Muscle of back (tissue), 13 donors: ENCODE measurements around the gene DNAJC11. TPM values are rescaled to one million over a fixed set of nuclear protein-coding genes. Genes with fewer than 3 reads are reported as not detected.
A peak's percentile ranks its signal among the peaks of the same experiment; 100 is the strongest.

Source experiments
- DNase-seq, 3 donors: peaks; one replicate each; pipeline versions ENCODE4 v3.0.0 to v3.0.0-alpha.2; 2013
- long read RNA-seq, 9 donors: transcript quantifications; one replicate each; lab custom pipeline, GENCODE V29; 2026
- polyA plus RNA-seq, 10 donors: library from polyadenylated mRNA; unstranded; fragments of 120-200 nt; gene quantifications; one replicate each; pipeline ENCODE4 v1.2.1, GENCODE V29; 2013; ENCODE audit not compliant: insufficient read length in 10 of 10

Gene DNAJC11, protein sequence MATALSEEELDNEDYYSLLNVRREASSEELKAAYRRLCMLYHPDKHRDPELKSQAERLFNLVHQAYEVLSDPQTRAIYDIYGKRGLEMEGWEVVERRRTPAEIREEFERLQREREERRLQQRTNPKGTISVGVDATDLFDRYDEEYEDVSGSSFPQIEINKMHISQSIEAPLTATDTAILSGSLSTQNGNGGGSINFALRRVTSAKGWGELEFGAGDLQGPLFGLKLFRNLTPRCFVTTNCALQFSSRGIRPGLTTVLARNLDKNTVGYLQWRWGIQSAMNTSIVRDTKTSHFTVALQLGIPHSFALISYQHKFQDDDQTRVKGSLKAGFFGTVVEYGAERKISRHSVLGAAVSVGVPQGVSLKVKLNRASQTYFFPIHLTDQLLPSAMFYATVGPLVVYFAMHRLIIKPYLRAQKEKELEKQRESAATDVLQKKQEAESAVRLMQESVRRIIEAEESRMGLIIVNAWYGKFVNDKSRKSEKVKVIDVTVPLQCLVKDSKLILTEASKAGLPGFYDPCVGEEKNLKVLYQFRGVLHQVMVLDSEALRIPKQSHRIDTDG
- polyA plus RNA-seq = 10 to 100 TPM; 26.7 to 42.0 (median 34.7) TPM
- long read RNA-seq, donor 1, transcript DNAJC11-211 (5 exons, 613 nt) = major isoform, 6 of 17 reads
- long read RNA-seq, donor 1, transcript DNAJC11-202 (16 exons, 3,311 nt) = minor isoform, 5 of 17 reads
- long read RNA-seq, donor 1, partial matches to known transcripts = 6 of 17 reads
- long read RNA-seq, donor 1, other reads (novel, unspliced or antisense) = 0 of 17 reads
- long read RNA-seq, donor 2, partial matches to known transcripts = 0 of 2 reads
- long read RNA-seq, donor 2, other reads (novel, unspliced or antisense) = 0 of 2 reads
- long read RNA-seq, donor 3 = 0 reads
- long read RNA-seq, donor 4, partial matches to known transcripts = 0 of 5 reads
- long read RNA-seq, donor 4, other reads (novel, unspliced or antisense) = 0 of 5 reads
- long read RNA-seq, donor 5, transcript DNAJC11-211 (5 exons, 613 nt) = major isoform, 7 of 12 reads
- long read RNA-seq, donor 5, partial matches to known transcripts = 0 of 12 reads
- long read RNA-seq, donor 5, other reads (novel, unspliced or antisense) = 0 of 12 reads
- long read RNA-seq, donor 6, transcript DNAJC11-202 (16 exons, 3,311 nt) = major isoform, 5 of 6 reads
- long read RNA-seq, donor 6, partial matches to known transcripts = 0 of 6 reads
- long read RNA-seq, donor 6, other reads (novel, unspliced or antisense) = 0 of 6 reads
- long read RNA-seq, donor 7, partial matches to known transcripts = 6 of 14 reads
- long read RNA-seq, donor 7, other reads (novel, unspliced or antisense) = 0 of 14 reads
- long read RNA-seq, donor 8, partial matches to known transcripts = 0 of 5 reads
- long read RNA-seq, donor 8, other reads (novel, unspliced or antisense) = 0 of 5 reads
- long read RNA-seq, donor 9, partial matches to known transcripts = 0 of 1 reads
- long read RNA-seq, donor 9, other reads (novel, unspliced or antisense) = 0 of 1 reads

DNA sequence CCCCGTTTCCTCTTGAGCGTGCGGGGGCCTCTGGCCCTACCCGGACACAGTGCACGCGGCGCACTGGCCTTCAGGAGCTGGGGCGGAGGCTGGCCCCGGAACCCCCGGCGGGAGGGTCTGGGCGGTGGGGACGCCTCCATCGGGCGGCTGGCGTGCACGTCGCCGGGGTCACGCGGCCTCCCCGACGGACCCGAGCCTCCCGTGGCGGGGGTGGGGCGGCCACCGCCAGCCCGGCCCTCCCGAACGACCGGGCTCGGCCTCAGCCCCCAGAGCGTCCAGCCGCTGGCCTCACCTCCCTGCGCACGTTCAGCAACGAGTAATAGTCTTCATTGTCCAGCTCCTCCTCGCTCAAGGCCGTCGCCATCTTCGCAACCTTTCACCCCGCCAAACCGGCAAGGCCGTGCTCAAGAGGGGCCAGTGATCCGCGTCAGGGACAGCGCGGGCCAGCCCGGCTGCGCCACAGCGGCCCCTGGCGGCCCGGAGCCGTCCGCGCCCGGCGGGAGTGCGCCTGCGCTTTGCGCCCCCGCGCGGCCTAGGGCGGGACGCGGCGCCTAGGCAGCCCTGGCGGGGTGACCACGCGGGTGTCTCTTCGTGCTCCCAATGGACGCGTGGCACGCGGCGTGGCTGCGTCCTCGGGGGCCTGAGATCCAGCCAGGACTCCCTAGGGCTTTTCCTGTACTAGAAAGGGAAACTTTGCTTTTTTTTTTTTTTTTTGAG is at the start of gene DNAJC11:
DNAJC11 (minus strand) TSS at position 380 of the 717 bp plus-strand sequence; CDS start at position 364, 16 bp downstream.
- peak; percentile 89 to 95 (median 93) for DNase-seq

GRCh38 chr1:6750490-6750889 is 48.9 kb upstream of the DNAJC11 start:
- DNase-seq = no peak

DNA sequence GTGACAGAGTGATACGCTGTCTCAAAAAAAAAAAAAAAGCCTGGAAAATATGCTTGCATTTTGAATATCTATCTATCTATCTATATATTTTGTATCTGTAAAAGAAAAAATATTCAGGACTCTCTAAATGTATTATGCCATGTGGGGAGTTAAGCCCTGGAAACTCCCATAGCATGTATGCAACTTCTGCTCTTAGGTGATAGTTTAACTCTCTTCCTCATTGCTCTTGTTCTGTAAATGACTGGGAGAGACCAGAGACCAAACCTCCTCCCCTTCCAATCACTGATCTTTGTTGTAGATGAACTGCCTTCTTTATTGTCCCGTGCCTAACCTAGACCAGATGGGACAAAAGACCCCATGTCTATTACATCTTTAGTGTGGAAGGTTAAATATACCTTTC is 46.1 kb upstream of the DNAJC11 start:
- DNase-seq = no peak

DNA sequence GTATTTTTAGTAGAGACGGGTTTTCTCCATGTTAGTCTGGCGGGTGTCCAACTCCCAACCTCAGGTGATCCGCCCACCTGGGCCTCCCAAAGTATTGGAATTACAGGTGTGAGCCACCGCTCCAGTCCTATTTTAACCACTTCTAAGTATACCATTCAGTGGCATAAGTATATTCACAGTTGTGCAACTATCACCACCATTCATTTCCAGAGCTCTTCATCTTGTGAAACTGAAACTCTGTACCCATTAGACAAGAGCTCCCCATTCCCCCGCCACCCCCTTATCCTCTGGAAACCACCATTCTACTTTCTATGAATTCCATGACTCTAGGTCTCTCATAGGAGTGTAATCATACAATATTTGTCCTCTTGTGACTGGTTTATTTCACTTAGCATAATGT is 43.5 kb upstream of the DNAJC11 start:
- DNase-seq = no peak

- peak; percentile 62 to 80 (median 66) for DNase-seq
These were observed 41.8 kb upstream of the DNAJC11 start for GRCh38 chr1:6743189-6744101.

DNA sequence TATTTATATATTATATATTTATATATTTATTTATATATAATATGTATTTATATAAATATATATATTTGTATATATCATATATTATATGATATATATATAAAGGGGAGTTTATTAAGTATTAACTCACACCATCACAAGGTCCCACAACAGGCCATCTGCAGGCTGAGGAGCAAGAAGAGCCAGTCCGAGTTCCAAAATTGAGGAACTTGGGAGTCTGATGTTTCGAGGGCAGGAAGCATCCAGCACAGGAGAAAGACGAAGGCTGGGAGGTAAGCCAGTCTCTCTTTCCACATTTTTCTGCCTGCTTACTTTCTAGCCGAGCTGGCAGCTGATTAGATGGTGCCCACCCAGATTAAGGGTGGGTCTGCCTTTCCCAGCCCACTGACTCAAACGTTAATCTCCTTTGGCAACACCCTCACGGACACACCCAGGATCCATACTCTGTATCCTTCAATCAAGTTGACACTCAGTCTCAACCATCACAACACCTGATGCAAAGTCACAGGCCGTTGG is 41.1 kb upstream of the DNAJC11 start:
- DNase-seq = peak in 1 of 3 donors; percentile 26

DNA sequence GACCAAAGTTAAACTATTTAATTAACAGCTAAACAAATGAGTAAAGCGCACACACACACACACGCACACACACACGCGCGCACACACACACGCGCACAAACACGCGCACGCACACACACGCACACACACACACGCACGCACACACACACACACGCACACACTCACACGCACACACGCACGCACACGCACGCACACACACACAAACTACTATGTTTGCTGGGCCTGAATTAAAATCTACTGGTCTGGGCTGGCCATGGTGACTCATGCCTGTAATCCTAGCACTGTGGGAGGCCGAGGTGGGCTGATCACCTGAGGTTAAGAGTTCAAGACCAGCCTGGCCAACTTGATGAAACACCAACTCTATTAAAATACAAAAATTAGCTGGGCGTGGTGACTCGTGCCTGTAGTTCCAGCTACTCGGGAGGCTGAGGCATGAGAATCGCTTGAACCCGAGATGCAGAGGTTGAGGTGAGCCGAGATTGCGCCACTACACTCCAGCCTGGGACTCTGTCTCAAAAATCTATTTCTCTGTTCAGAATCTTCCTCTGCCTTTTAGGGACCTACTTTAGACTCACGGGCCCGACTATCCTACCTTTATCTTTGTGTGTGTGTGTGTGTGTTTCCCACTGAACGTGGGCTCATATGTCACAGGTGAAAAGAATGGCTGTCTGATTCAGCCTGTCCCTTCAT is 37.5 kb upstream of the DNAJC11 start:
- no peak for DNase-seq

DNA sequence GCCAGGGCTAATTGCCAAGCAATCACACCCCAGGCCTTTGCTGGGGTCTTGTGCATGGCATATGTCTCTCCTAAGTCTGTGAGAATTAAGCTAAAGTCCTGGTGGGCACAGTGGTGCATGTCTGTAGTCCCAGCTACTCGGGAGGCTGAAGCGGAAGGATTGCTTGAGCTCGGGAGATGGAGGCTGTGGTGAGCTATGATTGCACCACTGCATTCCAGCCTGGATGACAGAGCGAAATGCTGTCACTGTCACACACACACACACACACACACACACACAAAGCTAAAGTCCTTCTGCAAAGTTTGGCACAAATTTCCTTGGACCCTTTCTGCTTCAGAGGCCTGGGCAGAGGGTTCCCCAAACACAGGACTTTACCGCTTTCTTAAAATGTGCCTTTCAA is 31.3 kb upstream of the DNAJC11 start:
- no peak for DNase-seq

DNA sequence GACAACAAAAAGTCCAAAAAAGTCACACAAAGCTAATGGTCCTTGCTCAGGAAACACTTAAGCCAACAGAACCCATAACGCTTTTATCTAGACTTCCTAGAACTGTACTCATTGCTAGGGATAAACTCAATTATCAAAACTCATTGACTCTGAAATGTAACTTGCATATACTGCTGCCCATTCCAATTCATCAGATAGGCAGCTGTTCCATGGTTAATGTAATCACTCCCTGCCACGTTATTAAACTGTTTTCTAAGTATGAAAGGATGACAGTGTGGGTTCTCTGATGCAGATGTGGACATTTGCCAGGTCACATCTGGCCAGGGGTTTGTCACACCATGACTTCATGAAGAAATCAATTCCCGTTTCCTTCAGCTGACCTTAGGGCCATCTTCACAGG is 30.3 kb upstream of the DNAJC11 start:
- no peak for DNase-seq

GRCh38 chr1:6730880-6731279 is 29.3 kb upstream of the DNAJC11 start:
- DNase-seq = no peak

- no peak for DNase-seq
These were observed 28.9 kb upstream of the DNAJC11 start for GRCh38 chr1:6730473-6730872.

- peak; percentile 16 to 34 (median 20) for DNase-seq
These were observed 25.9 kb upstream of the DNAJC11 start for GRCh38 chr1:6727535-6727934.

- no peak for DNase-seq
These were observed 24.6 kb upstream of the DNAJC11 start for GRCh38 chr1:6726253-6726652.

DNA sequence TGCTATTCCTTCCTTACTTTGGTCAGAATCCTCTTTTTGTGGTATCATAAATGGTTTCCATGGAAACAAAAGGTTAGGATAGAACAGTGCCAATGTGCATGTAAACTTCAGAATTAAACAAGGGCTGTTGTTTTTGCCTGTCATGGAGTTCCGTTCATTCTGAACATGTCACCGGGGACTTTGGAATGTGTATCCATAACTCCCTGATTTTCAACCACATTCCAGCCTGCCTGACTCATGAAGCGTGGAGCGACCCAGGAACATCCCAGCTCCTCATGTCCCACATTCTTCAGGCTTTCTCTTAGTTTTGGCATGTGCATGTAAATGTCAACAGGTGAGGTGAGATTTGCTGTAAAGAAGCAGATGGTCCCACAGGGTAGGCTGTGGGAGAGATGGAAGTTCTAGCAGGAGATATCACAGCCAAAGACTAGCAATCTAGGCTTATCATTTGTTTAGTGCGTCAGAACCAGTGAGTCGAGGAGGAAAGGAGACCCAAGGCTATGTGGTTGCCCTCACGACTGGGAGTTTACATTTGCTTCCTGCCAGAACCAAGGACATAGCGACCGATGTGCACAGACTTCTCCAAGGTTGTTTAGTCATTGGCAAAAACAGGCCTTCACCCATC is 23.0 kb upstream of the DNAJC11 start:
- peak in 1 of 3 donors; percentile 80 for DNase-seq

DNA sequence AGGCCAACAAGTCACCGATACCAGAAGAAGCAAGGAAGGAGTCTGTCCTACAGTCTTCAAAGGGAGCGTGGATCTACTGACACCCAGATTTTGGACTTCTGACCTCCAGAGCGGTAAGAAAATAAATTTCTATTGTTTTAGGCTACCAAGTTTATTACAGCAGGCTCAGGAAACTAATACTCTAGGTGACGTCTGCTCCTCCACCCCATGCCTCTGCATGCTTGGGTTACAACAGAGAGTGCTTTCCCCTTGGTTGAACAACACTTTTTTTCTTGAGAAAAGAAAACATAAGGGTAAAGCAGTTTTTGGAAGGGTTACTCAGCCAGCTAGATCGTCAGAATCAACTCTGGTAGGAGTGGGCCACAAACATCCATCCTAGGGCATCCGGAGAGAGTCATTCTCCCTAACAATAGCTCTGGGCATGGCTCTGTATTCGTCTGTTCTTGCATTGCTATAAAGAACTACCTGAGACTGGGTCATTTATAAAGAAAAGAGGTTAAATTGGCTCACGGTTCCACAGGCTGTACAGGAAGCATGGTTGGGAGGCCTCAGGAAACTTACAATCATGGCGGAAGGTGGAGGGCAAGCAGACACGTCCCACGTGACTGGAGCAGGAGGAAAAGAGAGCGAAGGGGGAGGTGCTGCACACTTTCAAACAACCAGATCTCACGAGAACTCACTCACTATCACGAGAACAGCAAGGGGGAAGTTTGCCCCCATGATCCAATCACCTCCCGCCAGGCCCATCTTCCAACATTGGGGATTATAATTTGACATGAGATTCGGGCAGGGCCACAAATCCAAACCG is 22.2 kb upstream of the DNAJC11 start:
- DNase-seq = no peak

DNA sequence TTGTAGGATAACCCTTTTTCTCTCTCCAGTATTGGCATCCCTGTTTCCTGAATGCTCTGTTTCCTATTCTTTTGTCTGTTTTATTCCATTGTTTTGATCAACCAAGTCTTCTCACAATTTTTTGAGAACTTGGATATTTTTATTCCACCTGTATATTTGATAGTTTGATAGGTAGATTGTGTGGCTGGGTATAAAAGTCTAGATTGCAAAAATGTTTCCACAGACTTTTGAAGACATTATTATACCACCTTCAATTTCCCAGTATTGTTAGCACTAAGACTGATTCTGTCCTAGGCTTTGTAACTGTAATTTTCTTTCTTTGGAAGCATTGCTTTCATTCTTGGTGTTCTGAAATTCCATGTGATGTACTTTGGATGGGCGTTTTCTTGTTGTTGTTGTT is 9.6 kb upstream of the DNAJC11 start:
- DNase-seq = no peak

DNA sequence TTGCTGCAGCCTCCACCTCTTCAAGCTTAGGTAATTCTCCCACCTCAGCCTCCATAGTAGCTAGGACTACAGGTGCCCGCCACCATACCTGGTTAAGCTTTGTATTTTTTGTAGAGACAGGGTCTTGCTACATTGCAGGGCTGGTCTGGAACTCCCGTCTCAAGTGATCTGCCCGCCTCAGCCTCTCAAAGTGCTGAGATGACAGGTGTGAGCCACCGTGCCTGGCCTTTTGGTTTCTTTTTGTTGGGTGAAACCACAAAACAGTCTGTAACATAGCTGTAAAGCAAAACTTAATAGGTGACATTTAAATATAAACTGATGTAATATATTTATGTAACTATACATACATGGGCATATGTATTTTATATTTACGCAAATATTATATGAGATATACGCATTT is 3.1 kb upstream of the DNAJC11 start:
- no peak for DNase-seq
